ENCODE data around the gene COQ7. TPM values are rescaled to one million over a fixed set of nuclear protein-coding genes. Genes with fewer than 3 reads are reported as not detected.

The COQ7 gene
- total RNA-seq, 1 donor from 2014 or later = 16.5 TPM

GRCh38 chr16:19085679-19086200, 18.3 kb downstream of the COQ7 start:
- intact Hi-C loops (cut with micrococcal nuclease) = loop anchor here (1.0 to 10.0 kb wide), 2 partner anchors 290 to 419 kb away; no protein-coding TSS in a partner anchor

DNA sequence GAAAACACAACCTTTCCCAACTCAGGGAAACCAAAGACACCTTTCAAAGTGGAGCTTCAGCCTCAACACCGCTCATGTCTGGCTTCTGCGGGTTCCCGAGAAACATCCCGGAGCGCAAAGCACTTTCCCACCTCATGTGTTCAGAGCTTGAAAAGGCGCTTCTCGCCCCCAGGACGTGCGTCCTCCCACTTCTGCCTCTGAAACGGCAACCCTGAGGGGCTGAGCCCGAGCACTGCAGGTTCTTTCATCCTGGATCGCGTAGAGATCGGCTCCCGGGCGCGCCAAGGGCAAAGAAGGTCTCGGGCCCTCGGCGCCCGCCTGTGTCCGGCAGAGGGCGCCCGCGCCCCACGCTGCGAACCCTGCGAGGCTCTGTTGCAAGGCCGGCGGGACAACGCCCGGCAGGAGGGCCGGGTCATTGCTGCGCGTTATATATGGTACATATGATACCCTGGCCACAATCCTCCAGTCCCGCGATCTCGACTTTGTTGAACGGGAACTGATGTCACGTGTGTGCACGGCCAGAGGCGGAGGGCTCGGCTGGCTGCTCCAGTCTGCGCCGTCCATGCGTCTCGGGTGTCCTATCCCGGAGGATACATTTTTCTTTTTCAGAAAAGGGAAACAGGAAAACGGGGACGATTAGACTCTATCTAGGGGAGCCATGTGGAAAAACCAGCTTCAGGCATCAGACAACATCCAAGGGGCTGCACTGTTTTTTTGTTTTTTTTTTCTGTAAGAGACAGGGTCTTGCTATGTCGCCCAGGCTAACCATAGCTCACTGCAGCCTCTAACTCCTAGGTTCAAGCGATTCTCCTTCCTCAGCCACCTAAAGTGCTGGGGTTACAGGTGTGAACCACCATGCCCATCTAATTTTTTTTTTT, 19.1 kb downstream of the COQ7 start:
- intact Hi-C loops (cut with micrococcal nuclease) = loop anchor here (1.0 to 10.0 kb wide), 2 partner anchors 289 to 418 kb away; no protein-coding TSS in a partner anchor

DNA sequence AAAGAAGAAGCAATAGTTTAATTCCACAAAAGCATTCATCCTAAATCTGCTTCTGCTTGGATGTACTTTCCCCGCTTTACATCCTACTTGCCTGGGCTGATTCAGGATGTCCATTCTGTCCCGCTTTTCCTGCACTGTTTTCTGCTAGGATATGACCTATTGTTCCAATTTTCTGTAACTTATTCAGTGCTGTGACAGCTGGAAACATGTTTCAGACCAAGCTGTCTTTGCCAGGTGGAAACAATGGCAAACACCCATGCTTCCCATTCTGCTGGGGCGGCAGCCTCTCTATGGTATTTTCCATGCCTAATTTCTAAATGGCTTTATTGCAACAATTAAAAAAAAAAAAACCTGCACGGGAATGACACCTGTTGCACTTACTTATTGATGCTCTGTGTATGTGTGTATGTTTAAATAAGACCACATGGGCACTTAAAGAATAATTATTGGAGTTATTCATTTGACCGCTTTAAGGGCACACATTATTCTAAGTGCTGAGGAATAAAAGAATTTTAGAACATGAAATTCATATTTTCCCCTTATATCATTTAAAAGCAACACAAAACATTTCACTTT, 21.0 kb downstream of the COQ7 start:
- intact Hi-C loops (cut with micrococcal nuclease) = loop anchor here (10.0 kb wide), 1 partner anchor 416 kb away; no protein-coding TSS in a partner anchor

GRCh38 chr16:19089410-19089955, 22.1 kb downstream of the COQ7 start:
- intact Hi-C loops (cut with micrococcal nuclease) = loop anchor here (10.0 kb wide), 1 partner anchor 415 kb away; no protein-coding TSS in a partner anchor

- intact Hi-C loops (cut with micrococcal nuclease) = loop anchor here (5.0 kb wide), 1 partner anchor 86 kb away; no protein-coding TSS in a partner anchor
Observed at GRCh38 chr16:19090916-19091315, 23.5 kb downstream of the COQ7 start.

GRCh38 chr16:19092653-19093410, 25.4 kb downstream of the COQ7 start:
- intact Hi-C loops (cut with micrococcal nuclease) = loop anchor here (5.0 kb wide), 1 partner anchor 84 kb away; no protein-coding TSS in a partner anchor

DNA sequence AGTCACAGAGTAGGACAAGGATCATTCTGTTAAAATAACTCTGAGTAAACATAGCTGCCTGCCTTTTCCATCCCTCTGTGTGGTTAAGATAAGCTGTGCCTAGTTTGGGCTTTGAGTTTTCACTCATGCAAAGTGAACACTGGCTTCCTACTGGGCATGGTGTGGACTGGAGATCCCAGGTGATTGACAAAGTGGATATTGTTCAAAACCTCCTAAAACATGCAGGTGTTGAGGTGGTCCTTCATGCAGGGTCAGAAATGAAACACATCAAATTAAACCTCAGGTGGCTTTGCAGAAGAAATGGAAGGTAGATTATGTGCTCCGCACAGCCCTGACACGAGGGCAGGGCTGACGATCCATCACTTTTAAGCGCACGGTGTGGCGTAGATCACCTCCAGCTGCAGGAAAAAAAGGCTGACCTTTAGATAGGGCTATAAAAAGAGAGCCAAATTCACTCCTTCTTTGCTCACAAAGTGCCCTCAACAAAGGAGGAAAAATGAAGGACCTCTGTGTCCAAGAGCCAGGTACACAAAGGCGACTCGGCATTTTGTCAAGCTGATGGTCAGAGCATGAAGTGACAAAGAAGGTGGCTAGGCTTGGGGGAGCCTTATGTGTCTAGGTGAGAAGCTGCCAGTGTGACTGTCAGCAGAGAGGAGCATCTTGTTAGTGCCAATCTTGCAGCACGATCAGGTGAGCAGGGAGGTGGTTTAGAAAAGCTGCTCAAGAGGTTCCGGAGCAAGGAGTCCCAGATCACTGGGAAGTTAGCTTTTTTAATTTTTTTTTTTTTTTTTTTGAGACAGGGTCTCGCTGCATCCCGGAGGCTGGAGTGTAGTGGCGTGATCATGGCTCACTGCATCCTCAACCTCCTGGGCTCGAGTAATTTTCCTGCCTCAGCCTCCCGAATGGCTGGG, 26.5 kb downstream of the COQ7 start:
- intact Hi-C loops (cut with micrococcal nuclease) = loop anchor here (5.0 kb wide), 1 partner anchor 83 kb away; no protein-coding TSS in a partner anchor

GRCh38 chr16:19094542-19095365, 27.3 kb downstream of the COQ7 start:
- intact Hi-C loops (cut with micrococcal nuclease) = loop anchor here (5.0 kb wide), 1 partner anchor 83 kb away; no protein-coding TSS in a partner anchor

- intact Hi-C loops (cut with micrococcal nuclease) = no loop called here
Observed at GRCh38 chr16:19095654-19096053, 28.2 kb downstream of the COQ7 start.

- intact Hi-C loops (cut with micrococcal nuclease) = no loop called here
Observed at GRCh38 chr16:19098173-19098572, 30.8 kb downstream of the COQ7 start.

GRCh38 chr16:19102187-19102872, 34.9 kb downstream of the COQ7 start:
- intact Hi-C loops (cut with micrococcal nuclease) = no loop called here

GRCh38 chr16:19104607-19105006, 37.2 kb downstream of the COQ7 start:
- intact Hi-C loops (cut with micrococcal nuclease) = no loop called here

- intact Hi-C loops (cut with micrococcal nuclease) = no loop called here
Observed at GRCh38 chr16:19105131-19105530, 37.7 kb downstream of the COQ7 start.

- intact Hi-C loops (cut with micrococcal nuclease) = no loop called here
Observed at GRCh38 chr16:19105891-19106624, 38.6 kb downstream of the COQ7 start.

DNA sequence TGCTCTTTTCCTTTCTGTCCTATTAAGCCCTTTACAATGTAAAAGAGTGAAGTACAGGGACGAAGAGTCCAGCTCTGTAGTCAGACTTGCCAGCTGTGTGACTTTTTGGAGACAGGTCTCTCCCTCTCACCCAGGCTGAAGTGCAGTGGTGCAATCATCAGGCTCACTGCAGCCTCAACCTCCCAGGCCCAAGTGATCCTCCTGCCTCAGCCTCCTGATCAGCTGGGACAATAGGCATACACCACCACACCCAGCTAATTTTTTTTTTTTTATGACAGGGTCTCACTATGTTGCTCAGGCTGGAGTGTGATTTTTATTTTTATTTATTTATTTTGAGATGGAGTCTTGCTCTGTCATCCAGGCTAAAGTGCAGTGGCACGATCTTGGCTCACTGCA, 39.2 kb downstream of the COQ7 start:
- intact Hi-C loops (cut with micrococcal nuclease) = no loop called here

DNA sequence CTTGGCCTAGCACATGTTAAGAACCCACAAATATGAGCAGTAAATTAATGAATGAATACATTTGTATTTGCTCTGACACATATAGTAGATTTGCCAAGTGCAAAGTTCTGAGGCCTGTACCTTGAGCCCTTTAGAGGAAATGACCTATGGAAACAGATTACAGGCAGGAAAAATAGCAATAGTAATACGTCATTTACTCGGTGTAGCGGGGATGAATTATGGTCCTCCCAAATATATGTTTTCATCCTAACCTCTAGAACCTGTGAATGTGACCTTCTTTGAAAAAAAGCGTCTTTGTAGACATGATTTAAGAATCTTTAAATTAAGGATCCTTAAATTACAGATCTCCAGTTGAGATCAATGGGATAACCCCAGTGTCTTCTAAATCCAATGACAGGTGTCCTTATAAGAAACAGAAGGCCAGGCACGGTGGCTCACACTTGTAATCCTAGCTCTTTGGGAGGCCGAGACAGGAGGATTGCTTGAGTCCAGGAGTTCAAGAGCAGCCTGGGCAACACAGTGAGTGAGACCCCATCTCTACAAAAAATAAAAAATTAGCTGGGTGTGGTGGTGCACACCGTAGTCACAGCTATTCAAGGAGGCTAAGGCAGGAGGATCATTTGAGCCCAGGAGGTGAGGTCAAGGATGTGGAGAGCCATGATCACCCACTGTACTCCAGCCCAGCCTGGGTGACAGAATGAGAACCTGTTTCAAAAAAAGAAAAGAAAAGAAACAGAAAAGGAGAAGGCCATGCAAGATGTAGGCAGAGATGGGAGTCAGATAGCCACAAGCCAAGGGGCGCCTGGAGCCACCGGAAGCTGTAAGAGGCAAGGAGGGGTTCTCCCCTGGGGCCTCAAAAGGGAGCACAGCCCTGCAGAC, 41.2 kb downstream of the COQ7 start:
- intact Hi-C loops (cut with micrococcal nuclease) = no loop called here

GRCh38 chr16:19109288-19109664, 41.9 kb downstream of the COQ7 start:
- intact Hi-C loops (cut with micrococcal nuclease) = no loop called here

Data from T-helper 2 cell treated with Interferon-gamma antibody and Interleukin-4, amounts not matched to agents 100 ng/mL and 5 ng/mL, for 36 hours (primary cell).